Dendritic cell treated with granulocyte-macrophage colony-stimulating factor and Interleukin-4, amounts not matched to agents 40 ng/mL and 50 ng/mL, for 4 days (primary cell): ENCODE data around the gene RSPRY1.

Experiments
- H3K27ac Mint-ChIP-seq: one replicate; pipeline ENCODE4 v1.8.0; 2022; ENCODE audit warnings: mild to moderate bottlenecking, mixed read lengths
- H3K27me3 Mint-ChIP-seq: one replicate; pipeline ENCODE4 v1.8.0; 2022; ENCODE audit warnings: mild to moderate bottlenecking, mixed read lengths
- H3K36me3 Mint-ChIP-seq: one replicate; pipeline ENCODE4 v1.8.0; 2022; ENCODE audit warnings: low read depth, mixed read lengths
- H3K4me1 Mint-ChIP-seq: one replicate; pipeline ENCODE4 v1.8.0; 2022; ENCODE audit warnings: low read depth, mixed read lengths
- H3K4me3 Mint-ChIP-seq: one replicate; pipeline ENCODE4 v1.8.0; 2022; ENCODE audit warnings: mild to moderate bottlenecking, moderate library complexity, mixed read lengths
- H3K9me3 Mint-ChIP-seq: one replicate; pipeline ENCODE4 v1.8.0; 2022; ENCODE audit warnings: mixed read lengths
- intact Hi-C: fragments of 100-400 bp; cut with micrococcal nuclease; formaldehyde crosslinking; loops from one replicate; pipeline ENCODE4 v1.15.0; 2022

Gene RSPRY1

DNA sequence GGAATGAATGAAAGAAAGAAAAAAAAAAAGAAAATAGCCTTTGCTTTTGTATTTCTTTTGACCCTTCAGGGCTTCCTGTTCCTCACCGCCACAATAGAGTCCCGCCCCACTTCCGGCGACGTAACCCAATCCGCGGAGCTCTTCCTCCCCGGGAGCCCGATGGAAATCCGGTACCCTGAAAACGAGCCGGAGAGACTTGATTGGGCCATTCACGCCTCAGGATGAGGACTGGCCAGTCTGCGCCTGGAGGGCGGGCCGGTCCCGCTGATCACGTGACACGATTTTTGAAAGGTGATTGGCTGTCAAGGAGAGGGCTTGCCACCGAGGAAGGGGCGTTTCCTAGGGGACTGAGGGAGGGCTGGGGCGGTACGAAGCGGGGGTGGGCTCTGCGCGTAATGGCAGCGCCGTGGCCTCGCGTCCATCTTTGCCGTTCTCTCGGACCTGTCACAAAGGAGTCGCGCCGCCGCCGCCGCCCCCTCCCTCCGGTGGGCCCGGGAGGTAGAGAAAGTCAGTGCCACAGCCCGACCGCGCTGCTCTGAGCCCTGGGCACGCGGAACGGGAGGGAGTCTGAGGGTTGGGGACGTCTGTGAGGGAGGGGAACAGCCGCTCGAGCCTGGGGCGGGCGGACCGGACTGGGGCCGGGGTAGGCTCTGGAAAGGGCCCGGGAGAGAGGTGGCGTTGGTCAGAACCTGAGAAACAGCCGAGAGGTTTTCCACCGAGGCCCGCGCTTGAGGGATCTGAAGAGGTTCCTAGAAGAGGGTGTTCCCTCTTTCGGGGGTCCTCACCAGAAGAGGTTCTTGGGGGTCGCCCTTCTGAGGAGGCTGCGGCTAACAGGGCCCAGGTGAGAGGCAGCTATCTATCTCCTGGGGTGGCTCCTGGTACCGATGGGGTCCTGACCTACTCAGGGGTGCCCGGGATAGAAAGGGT, at the start of gene RSPRY1, which contains the start of gene PSME3IP1:
TSS of gene RSPRY1 (plus strand) at position 385 of the 927 bp plus-strand sequence. CDS start 18,330 bp downstream, outside the sequence.
TSS of gene PSME3IP1 (minus strand) at position 95 of the 927 bp plus-strand sequence. CDS start 12,185 bp downstream, outside the sequence.
- Mint-ChIP-seq H3K4me3 (peak within 1 kb of the TSS; percentile 93), H3K9me3 (no peaks in the 10 kb centered on the region), H3K36me3 (peaks cover 34% of the 10 kb centered on the region), H3K27ac (peak within 1 kb of the TSS; percentile 93), H3K4me1 (peaks cover 49% of the 10 kb centered on the region), H3K27me3 (no peaks in the 10 kb centered on the region)
- intact Hi-C loops = loop anchor here (1.0 kb wide), 1 partner anchor 59 kb away; the partner anchor contains the start of gene ARL2BP

DNA sequence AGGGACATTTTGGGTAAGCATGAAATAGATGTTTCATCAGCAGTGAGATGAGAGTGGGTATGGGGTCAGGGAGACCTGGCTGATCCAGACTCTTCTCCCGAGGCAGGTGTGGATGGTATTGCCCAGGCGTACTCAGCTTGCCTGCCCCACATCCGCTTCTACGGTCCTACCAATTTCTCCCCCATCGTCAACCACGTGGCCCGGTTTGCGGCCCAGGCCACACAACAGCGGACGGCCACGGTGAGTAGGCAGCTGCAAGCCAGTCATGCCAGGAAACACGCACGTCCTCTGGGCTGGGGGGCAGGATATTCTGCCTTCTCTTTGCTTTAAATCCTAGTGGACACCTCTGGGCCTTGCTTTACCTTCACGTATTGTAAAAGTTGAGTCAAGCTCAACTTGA, 49.1 kb upstream of the RSPRY1 start:
- Mint-ChIP-seq H3K27me3 (no peaks in the 10 kb centered on the region), H3K36me3 (peaks cover 43% of the 10 kb centered on the region), H3K9me3 (no peaks in the 10 kb centered on the region), H3K4me1 (peaks cover 24% of the 10 kb centered on the region), H3K27ac (no peak overlapping the region), H3K4me3 (no peak overlapping the region)
- intact Hi-C loops = no loop called here

DNA sequence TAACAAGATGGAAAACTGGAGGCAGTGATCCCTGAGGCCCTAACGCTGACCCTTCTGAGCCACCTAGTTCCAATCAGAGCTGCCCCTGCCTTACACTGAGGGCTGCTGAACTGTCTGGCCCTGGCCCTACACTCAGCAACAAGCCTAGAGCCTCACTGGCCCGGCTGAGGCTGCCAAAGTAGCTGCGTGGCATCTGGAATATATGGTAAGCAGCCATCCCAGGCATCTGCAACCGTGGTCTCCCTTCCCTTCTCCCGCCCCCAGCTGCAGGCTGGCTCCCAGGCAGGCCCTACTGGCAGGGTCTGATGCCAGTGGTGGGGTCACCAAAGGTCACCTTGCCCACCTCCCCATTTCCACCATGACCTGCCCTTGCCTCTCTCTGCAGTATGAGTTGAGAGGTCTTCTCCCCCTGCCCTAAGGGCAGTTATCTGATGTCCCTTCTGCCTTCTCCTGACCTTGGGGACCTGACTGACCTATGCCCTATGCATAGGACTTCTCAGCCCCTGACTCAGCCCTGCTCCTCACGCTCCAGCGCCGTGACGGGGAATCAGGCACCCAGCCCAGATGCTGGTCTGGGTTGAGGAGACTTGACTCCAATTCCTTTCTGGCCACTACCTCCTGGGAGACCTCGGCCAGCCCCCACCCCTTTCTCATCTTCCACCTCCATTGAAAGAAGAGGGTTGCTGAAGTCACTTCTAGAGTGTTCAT, 48.4 kb upstream of the RSPRY1 start:
- Mint-ChIP-seq H3K27me3 (no peaks in the 10 kb centered on the region), H3K4me1 (peaks cover 29% of the 10 kb centered on the region), H3K27ac (no peak overlapping the region), H3K9me3 (no peaks in the 10 kb centered on the region), H3K36me3 (peaks cover 36% of the 10 kb centered on the region), H3K4me3 (no peak overlapping the region)
- intact Hi-C loops = no loop called here

DNA sequence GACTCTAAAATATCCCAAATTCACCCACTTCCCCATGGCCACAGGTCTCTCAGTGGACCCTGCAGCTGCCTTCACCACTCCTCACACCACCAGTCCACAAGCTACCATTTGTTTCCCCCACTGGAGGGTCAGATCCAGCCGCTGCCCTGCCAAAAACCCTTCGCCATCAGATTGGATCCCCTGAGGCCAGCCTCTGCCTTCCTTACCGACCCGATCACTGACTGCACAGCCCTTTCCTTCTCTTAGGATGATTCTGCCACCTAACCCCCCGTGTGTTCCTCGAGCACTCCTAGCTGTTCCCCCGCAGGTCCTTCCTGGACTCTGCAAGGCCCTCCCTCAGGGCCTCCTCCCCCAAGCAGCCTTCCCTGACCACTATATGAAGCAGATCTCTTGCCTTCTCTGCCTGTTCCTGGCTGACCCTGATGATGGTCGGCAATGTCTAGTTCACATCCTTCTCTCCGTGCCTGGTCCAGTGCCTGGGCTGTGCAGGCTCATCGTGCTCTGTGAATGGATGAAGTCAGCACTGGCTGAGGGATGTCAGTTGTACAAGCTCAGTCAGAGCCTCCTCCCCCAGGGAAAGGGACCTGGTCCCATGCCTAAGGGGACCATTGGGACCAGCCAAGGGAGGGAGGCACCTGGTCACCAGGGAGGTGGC, 47.7 kb upstream of the RSPRY1 start:
- Mint-ChIP-seq H3K27me3 (no peaks in the 10 kb centered on the region), H3K9me3 (no peaks in the 10 kb centered on the region), H3K36me3 (peaks cover 34% of the 10 kb centered on the region), H3K4me3 (no peak overlapping the region), H3K4me1 (peaks cover 29% of the 10 kb centered on the region), H3K27ac (no peak overlapping the region)
- intact Hi-C loops = no loop called here

DNA sequence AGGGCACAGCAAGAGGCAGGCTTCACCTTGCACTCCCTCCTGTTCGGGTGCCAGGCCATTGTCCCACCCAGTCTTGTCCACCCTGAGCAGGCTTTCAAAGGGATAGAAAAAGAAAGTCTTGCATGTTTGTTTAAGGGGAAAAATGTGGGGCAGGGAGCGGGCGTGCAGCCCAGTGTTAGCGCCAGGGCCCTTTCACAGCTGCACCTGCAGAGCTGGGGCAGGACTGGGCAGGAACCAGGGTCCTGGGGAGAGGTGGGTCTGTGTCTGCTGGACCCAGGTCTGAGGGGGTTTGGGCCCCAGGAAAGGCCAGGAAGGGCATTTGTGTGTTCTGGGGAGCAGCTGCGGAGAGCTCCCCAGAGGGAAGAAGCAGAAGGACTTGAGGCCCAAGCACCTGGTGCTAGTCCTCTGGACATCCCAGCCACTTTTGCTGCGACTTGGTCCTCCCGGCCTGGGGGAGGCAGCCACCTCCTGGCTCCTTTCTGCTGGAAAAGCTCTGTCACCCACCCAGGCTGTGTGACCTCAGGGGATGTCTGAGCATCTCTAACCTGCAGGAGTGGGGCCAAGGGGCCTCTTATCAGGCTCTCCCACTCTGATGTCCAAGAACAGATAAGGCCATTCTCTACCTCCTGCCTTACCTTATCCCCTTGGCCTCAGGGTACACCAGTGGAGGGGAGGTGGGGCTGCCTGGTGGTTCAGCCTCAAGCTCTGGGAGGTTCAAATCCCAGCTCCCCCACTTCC, 45.0 kb upstream of the RSPRY1 start:
- no peak overlapping the region for H3K4me3 Mint-ChIP-seq
- H3K4me1 Mint-ChIP-seq = peaks cover 40% of the 10 kb centered on the region
- no peaks in the 10 kb centered on the region for H3K27me3 Mint-ChIP-seq

DNA sequence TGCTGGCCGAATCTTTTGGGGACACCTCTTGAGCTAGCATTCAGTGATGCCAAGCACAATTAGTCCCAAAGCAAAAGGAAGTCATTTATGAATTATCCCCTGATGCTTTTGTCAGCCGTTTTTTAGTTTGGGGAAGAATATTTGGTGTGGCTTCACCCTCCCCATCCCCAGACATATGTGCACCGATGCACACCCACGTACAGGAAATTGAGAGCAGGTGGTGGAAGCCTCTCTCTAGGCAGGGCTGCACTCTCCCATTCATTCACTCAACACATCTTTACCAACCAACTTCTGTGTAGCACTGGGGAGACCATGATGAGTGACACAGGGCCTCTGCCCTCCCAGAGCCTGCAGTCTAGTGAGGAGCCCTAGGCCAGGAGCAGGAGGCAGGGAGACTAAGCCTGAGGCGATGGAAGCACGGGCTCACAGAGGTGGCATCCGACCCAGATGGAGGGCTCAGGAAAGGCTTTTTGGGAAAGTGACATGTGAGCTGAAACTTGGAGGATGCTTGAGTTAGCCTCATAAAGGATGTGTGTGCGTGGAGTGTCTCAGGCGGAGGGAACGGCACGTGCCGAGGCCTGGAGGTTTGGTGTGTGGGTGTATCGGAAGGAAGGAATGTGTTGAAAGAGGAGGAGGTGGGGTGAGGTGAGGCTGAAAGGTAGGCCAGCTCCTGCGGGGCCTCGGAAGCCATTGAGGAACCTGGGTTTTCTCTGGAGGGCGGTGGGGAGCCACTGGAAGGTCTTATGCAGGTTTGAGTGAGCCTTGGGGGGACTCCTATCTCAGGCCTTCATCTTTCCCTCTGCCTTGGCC, 44.1 kb upstream of the RSPRY1 start:
- Mint-ChIP-seq H3K4me3 (no peak overlapping the region), H3K27ac (no peak overlapping the region), H3K9me3 (no peaks in the 10 kb centered on the region), H3K36me3 (peaks cover 36% of the 10 kb centered on the region), H3K27me3 (no peaks in the 10 kb centered on the region), H3K4me1 (peaks cover 49% of the 10 kb centered on the region)
- intact Hi-C loops = no loop called here

More for the DNA sequence above, 45.0 kb upstream of the RSPRY1 start:
- Mint-ChIP-seq H3K9me3 (no peaks in the 10 kb centered on the region), H3K36me3 (peaks cover 38% of the 10 kb centered on the region), H3K27ac (no peak overlapping the region)
- intact Hi-C loops = no loop called here

DNA sequence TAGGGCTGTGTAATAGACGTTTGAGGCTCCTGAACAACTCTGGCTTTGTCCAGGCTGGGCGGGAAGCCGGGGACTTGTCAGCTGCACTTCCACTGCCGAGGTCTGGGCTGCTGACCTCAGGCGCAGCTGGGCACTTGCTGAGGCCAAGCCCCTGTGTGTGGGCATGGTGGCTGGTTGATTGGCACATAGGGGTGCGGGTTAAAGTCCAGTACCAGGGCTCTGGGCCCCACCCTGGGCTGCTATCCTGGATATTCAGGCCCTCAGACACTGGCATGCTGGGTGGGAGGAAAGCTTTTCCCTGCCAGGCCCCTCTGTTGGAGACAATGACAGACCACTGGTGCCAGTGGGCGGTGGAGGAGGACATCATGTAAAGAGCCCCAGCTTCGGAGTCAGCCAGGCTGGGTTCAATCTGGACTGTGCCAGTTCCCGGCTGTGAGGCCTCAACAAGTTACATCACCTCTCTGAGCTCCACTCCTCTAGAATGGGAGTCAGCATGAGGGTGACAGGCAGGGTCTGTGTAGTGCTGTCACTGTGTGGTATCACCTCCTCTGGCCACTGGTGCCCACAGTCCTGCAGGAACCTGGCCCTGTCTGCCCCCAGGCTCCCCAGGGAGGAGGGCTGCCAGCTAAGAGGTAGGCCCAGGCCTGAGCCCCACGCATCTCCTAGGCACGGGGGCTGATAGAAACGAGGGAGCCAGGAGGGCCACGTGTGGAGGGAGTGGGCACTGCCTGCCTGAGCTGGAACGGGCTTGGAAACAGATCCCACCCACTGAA, 42.8 kb upstream of the RSPRY1 start:
- peaks cover 28% of the 10 kb centered on the region for H3K36me3 Mint-ChIP-seq
- no peak overlapping the region for H3K27ac Mint-ChIP-seq
- intact Hi-C loops = no loop called here
- no peak overlapping the region for H3K4me3 Mint-ChIP-seq
- H3K9me3 Mint-ChIP-seq = no peaks in the 10 kb centered on the region
- no peaks in the 10 kb centered on the region for H3K27me3 Mint-ChIP-seq
- H3K4me1 Mint-ChIP-seq = peaks cover 62% of the 10 kb centered on the region

DNA sequence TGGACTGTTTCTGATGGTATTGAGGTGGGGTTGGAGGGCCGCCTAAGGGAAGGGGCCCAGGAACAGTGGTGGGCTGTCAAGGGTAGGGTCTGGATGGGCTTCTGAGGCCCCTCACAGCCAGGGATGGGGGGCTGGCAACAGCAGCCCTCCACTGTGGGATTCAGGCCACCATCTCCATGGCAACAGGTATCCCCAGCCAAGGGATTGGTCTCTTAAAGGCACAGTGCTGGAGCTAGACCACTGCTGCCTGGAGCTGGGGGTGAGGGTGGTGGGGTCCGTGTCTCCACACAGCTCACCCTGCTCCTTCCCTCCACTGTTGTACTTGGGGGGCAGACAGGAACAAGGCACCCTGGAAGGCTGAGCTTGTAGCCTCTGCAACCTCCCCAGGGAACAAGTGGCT, 42.1 kb upstream of the RSPRY1 start:
- Mint-ChIP-seq H3K4me3 (no peak overlapping the region), H3K27ac (no peak overlapping the region), H3K4me1 (peaks cover 65% of the 10 kb centered on the region), H3K27me3 (no peaks in the 10 kb centered on the region), H3K36me3 (peaks cover 29% of the 10 kb centered on the region), H3K9me3 (no peaks in the 10 kb centered on the region)
- intact Hi-C loops = no loop called here

DNA sequence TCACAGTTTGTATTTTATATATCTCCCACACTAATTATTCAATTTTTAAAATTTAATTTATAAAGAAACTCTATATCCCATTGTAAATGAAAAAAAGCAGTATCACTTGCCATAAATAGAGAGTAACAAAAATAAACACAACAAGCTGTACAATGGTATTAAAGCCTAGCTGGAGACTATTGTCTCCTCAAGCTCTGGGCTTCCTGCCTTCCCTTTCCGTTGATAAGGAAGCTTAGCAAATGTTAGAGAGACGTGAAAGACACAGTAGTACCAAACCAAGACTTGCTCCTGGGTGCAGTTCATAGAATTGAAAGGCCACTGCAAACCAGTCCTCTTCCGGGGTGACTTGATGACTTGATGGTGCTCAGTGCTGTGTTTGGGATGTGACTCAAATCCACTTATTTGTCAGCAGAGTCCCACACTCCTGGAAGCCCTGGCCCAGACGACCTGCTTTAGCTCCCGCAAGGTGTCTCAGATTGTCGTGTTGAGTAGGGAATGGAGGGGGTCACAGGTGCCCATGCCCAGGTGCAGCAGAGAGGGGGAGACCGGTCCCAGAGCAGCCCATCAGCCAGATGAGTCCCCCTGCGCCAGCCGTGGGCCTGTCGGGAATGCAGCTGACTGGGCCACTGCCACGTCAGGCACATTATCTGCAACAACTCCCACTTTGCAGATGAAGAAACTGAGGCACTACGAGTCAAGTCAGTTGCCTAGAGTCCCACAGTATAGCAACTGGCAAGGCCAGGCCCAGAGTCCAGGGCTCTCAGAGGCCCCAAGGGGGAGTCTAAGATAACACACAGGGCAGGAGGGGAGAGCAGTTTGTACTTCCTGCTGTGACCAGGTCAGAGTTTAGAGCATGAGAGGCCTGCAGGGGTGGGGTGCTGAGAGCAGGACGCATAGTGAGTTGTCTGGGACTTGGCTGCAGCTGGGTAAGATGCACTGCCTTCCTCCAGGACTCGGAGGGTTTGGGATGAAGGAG, 40.8 kb upstream of the RSPRY1 start:
- peaks cover 52% of the 10 kb centered on the region for H3K4me1 Mint-ChIP-seq
- peaks cover 42% of the 10 kb centered on the region for H3K36me3 Mint-ChIP-seq
- H3K4me3 Mint-ChIP-seq = no peak overlapping the region
- no peaks in the 10 kb centered on the region for H3K27me3 Mint-ChIP-seq
- H3K9me3 Mint-ChIP-seq = no peaks in the 10 kb centered on the region
- intact Hi-C loops = no loop called here
- H3K27ac Mint-ChIP-seq = peak overlapping the region; percentile 42

DNA sequence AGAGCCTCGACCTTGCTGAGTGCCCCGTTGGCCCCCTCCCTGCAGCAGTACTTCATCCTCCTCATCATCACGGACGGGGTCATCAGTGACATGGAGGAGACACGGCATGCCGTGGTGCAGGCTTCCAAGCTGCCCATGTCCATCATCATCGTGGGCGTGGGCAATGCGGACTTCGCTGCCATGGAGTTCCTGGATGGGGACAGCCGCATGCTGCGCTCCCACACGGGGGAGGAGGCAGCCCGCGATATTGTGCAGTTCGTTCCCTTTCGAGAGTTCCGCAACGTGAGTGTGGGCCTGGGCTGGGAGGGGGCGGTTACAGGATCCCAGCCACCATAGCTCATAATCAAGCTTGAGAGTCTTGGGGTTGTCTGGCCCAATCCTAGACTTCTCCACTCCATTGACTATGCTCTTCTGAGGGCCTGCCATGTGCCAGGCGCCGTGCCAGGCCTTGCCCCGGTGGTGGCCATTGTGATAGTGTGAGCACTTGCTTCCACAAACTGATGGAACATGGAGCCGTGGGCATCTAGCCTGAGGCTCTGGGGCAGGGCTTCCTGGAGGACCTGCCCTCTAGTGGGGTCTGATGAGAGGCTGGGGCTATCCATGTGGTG, 40.0 kb upstream of the RSPRY1 start:
- Mint-ChIP-seq H3K4me3 (no peak overlapping the region), H3K9me3 (no peaks in the 10 kb centered on the region), H3K36me3 (peaks cover 50% of the 10 kb centered on the region), H3K4me1 (peaks cover 49% of the 10 kb centered on the region), H3K27ac (no peak overlapping the region), H3K27me3 (no peaks in the 10 kb centered on the region)
- intact Hi-C loops = no loop called here

DNA sequence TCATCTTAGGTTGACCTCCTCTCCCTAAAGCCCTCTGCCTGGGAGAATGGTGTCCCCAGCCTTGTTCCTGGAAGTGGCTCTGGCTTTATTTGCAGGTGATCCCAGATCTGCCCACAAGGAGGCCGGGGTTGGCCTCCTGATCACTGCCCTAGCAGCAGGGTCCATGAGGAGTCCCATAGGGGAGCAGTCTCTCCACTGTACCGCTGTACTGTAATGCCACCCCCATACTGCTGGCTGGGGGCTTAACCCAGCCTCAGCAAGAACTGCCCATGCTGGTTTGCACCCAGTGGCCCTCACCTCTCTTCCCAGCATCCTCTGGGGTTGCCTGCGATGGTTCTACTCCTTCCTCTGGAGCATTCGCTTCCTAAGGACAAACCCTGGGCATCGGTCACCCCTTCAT, 39.4 kb upstream of the RSPRY1 start:
- peaks cover 56% of the 10 kb centered on the region for H3K36me3 Mint-ChIP-seq
- H3K4me3 Mint-ChIP-seq = no peak overlapping the region
- intact Hi-C loops = no loop called here
- peaks cover 53% of the 10 kb centered on the region for H3K4me1 Mint-ChIP-seq
- no peaks in the 10 kb centered on the region for H3K9me3 Mint-ChIP-seq
- no peaks in the 10 kb centered on the region for H3K27me3 Mint-ChIP-seq
- H3K27ac Mint-ChIP-seq = peak overlapping the region; percentile 39
